Mesendoderm (in vitro differentiated cells): ENCODE measurements around the gene SIDT2.
"Not testable (repeated sequence)": the region's sequence is repeated elsewhere in the genome, so short reads cannot be mapped to it uniquely, and the experiment has no call there.

Experiments used
- DNase-seq: peaks from one replicate; pipeline ENCODE4 v3.0.0; 2013
- H2AK5ac ChIP-seq: 2 replicates; pipeline ENCODE4 v1.6.1; 2013; ENCODE audit warnings: low read length, inconsistent platforms
- H2BK120ac ChIP-seq: 2 replicates; pipeline ENCODE4 v1.6.1; 2013; ENCODE audit warnings: low read depth, mild to moderate bottlenecking, low read length, moderate library complexity, mixed read lengths
- H2BK15ac ChIP-seq: replicated peaks from 2 replicates; pipeline ENCODE4 v1.6.1; 2013; ENCODE audit warnings: low read depth, mild to moderate bottlenecking, moderate library complexity
- H2BK5ac ChIP-seq: 2 replicates; pipeline ENCODE4 v1.6.1; 2013; ENCODE audit warnings: low read length, inconsistent platforms
- H3K18ac ChIP-seq: 2 replicates; pipeline ENCODE4 v1.6.1; 2013; ENCODE audit warnings: mild to moderate bottlenecking, low read length, mixed read lengths
- H3K23ac ChIP-seq: one replicate; pipeline ENCODE4 v1.6.1; 2013; ENCODE audit warnings: low read length
- H3K27ac ChIP-seq: 2 replicates; pipeline ENCODE4 v1.5.1; 2013; ENCODE audit warnings: low read depth, mild to moderate bottlenecking, inconsistent platforms, low read length, moderate library complexity
- H3K27me3 ChIP-seq: 2 replicates; pipeline ENCODE4 v1.6.1; 2013; ENCODE audit warnings: low read length, control low read depth, mild to moderate bottlenecking, inconsistent platforms; ENCODE audit not compliant: insufficient read depth, poor library complexity
- H3K36me3 ChIP-seq: 2 replicates; pipeline ENCODE4 v1.6.1; 2013; ENCODE audit warnings: low read length, inconsistent platforms; ENCODE audit not compliant: control insufficient read depth, insufficient read depth
- H3K4ac ChIP-seq: one replicate; pipeline ENCODE4 v1.6.1; 2013; ENCODE audit warnings: low read depth, mild to moderate bottlenecking, low read length, moderate library complexity
- H3K4me1 ChIP-seq: 2 replicates; pipeline ENCODE4 v1.6.1; 2013; ENCODE audit warnings: low read depth, low read length, inconsistent platforms; ENCODE audit not compliant: control insufficient read depth
- H3K4me2 ChIP-seq: 2 replicates; pipeline ENCODE4 v1.6.1; 2013; ENCODE audit warnings: low read length
- H3K4me3 ChIP-seq: 2 replicates; pipeline ENCODE4 v1.5.1; 2013; ENCODE audit warnings: mild to moderate bottlenecking, low read length
- H3K56ac ChIP-seq: one replicate; pipeline ENCODE4 v1.6.1; 2013; ENCODE audit warnings: low read length
- H3K79me1 ChIP-seq: 2 replicates; pipeline ENCODE4 v1.6.1; 2013; ENCODE audit warnings: low read length, inconsistent platforms
- H3K79me2 ChIP-seq: 2 replicates; pipeline ENCODE4 v1.6.1; 2013; ENCODE audit warnings: mild to moderate bottlenecking, low read length; ENCODE audit not compliant: control insufficient read depth, insufficient read depth
- H3K9ac ChIP-seq: 2 replicates; pipeline ENCODE4 v1.6.1; 2013; ENCODE audit warnings: low read length, inconsistent platforms
- H4K5ac ChIP-seq: one replicate; pipeline ENCODE4 v1.6.1; 2013; ENCODE audit warnings: low read length
- H4K8ac ChIP-seq: one replicate; pipeline ENCODE4 v1.6.1; 2013; ENCODE audit warnings: low read depth, mild to moderate bottlenecking, control low read depth, low read length, moderate library complexity
- WGBS: extraction: QIAGEN DNeasy Blood & Tissue Kit; methylation state at CpG from one replicate; pipeline ENCODE4 v1.1.7; 2013; ENCODE audit warnings: low lambda C conversion rate, missing lambda C conversion rate; ENCODE audit not compliant: insufficient coverage; ENCODE audit errors: extremely low coverage; 5-methylcytosine and 5-hydroxymethylcytosine counted together

The SIDT2 gene

GRCh38 chr11:117209351-117210125, 31.0 kb downstream of the SIDT2 start:
- H2AK5ac ChIP-seq, H2BK15ac ChIP-seq, H2BK5ac ChIP-seq, H4K8ac ChIP-seq, H3K4me3 ChIP-seq, H3K27me3 ChIP-seq, H3K4ac ChIP-seq, H3K9ac ChIP-seq, H3K4me1 ChIP-seq, H4K5ac ChIP-seq, H3K23ac ChIP-seq, H3K79me2 ChIP-seq, H3K27ac ChIP-seq, H3K56ac ChIP-seq, H3K4me2 ChIP-seq, H3K36me3 ChIP-seq, H2BK120ac ChIP-seq, H3K18ac ChIP-seq, H3K79me1 ChIP-seq: not testable (repeated sequence)
- DNase-seq: peak; percentile 76
- no CpG with 5 or more reads among the region's 8 CpGs for WGBS

- H3K9ac ChIP-seq: no peak overlapping the region
- H3K23ac ChIP-seq: no peak overlapping the region
- no peak overlapping the region for H2AK5ac ChIP-seq
- H3K36me3 ChIP-seq: no peaks in the 10 kb centered on the region
- no peak overlapping the region for H4K8ac ChIP-seq
- no peak overlapping the region for H3K56ac ChIP-seq
- H3K27ac ChIP-seq: no peak overlapping the region
- H3K4me3 ChIP-seq: no peak overlapping the region
- H3K4ac ChIP-seq: no peak overlapping the region
- no peak overlapping the region for H3K18ac ChIP-seq
- no CpG with 5 or more reads among the region's 3 CpGs for WGBS
- no peak overlapping the region for H3K4me2 ChIP-seq
- H3K4me1 ChIP-seq: no peaks in the 10 kb centered on the region
- H2BK5ac ChIP-seq: no peak overlapping the region
- H3K79me1 ChIP-seq: no peaks in the 10 kb centered on the region
- peak; percentile 31 for DNase-seq
- no peak overlapping the region for H2BK120ac ChIP-seq
- no peaks in the 10 kb centered on the region for H3K79me2 ChIP-seq
- no peak overlapping the region for H4K5ac ChIP-seq
- H3K27me3 ChIP-seq: no peaks in the 10 kb centered on the region
- no peak overlapping the region for H2BK15ac ChIP-seq
Observed at GRCh38 chr11:117210620-117211019, 32.1 kb downstream of the SIDT2 start.

DNA sequence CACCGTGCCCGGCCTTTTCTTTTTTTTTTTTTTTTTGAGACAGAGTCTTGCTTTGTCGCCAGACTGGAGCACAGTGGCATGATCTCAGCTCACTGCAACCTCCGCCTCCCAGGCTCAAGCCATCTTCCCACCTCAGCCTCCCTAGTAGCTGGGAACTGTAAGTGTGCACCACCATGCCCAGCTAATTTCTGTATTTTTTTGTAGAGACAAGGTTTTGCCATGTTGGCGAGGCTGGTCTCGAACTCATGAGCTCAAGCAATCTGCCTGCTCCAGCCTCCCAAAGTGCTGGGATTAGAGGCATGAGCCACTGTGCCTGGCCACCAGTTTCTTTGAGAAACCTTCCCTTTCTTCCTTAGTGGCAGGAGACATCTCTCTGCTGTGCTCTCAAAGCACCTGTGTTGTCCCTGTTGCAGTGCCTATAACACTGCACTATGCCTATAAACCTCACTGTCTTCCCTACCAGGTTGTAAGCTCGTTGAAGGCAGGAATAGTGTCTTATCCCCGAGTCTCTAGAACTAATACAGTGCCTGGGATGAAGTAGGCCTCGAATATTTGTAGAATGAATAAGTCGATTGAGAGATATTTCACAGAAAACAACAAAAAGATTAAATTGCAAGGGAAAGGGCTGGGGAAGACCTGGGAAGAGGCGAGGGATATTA, 34.3 kb downstream of the SIDT2 start:
- H3K4me1 ChIP-seq: no peaks in the 10 kb centered on the region
- DNase-seq: no peak
- H3K9ac ChIP-seq: no peak overlapping the region
- H3K4me2 ChIP-seq: no peak overlapping the region
- no peak overlapping the region for H4K8ac ChIP-seq
- no peaks in the 10 kb centered on the region for H3K36me3 ChIP-seq
- no peak overlapping the region for H2BK5ac ChIP-seq
- H3K4me3 ChIP-seq: no peak overlapping the region
- H3K79me2 ChIP-seq: no peaks in the 10 kb centered on the region
- H3K27ac ChIP-seq: no peak overlapping the region
- no peaks in the 10 kb centered on the region for H3K27me3 ChIP-seq
- H2BK120ac ChIP-seq: no peak overlapping the region
- no peak overlapping the region for H2BK15ac ChIP-seq
- no peaks in the 10 kb centered on the region for H3K79me1 ChIP-seq
- H3K4ac ChIP-seq: no peak overlapping the region
- H3K18ac ChIP-seq: no peak overlapping the region
- H2AK5ac ChIP-seq: no peak overlapping the region
- H3K23ac ChIP-seq: no peak overlapping the region
- no CpG with 5 or more reads among the region's 11 CpGs for WGBS
- no peak overlapping the region for H4K5ac ChIP-seq
- no peak overlapping the region for H3K56ac ChIP-seq

- Histone ChIP-seq H2AK5ac (no peak overlapping the region), H2BK120ac (no peak overlapping the region), H4K8ac (no peak overlapping the region), H3K79me2 (no peaks in the 10 kb centered on the region), H3K18ac (no peak overlapping the region), H3K79me1 (no peaks in the 10 kb centered on the region), H3K9ac (no peak overlapping the region), H3K27ac (no peak overlapping the region), H4K5ac (no peak overlapping the region), H3K23ac (no peak overlapping the region), H3K56ac (no peak overlapping the region), H3K4me3 (no peak overlapping the region), H3K4me2 (no peak overlapping the region), H3K4me1 (no peaks in the 10 kb centered on the region), H2BK5ac (no peak overlapping the region), H3K36me3 (peaks cover 5% of the 10 kb centered on the region), H2BK15ac (no peak overlapping the region), H3K4ac (no peak overlapping the region), H3K27me3 (no peaks in the 10 kb centered on the region)
- no peak for DNase-seq
- WGBS: no CpG with 5 or more reads among the region's 7 CpGs
Observed at GRCh38 chr11:117214404-117215110, 36.0 kb downstream of the SIDT2 start.

DNA sequence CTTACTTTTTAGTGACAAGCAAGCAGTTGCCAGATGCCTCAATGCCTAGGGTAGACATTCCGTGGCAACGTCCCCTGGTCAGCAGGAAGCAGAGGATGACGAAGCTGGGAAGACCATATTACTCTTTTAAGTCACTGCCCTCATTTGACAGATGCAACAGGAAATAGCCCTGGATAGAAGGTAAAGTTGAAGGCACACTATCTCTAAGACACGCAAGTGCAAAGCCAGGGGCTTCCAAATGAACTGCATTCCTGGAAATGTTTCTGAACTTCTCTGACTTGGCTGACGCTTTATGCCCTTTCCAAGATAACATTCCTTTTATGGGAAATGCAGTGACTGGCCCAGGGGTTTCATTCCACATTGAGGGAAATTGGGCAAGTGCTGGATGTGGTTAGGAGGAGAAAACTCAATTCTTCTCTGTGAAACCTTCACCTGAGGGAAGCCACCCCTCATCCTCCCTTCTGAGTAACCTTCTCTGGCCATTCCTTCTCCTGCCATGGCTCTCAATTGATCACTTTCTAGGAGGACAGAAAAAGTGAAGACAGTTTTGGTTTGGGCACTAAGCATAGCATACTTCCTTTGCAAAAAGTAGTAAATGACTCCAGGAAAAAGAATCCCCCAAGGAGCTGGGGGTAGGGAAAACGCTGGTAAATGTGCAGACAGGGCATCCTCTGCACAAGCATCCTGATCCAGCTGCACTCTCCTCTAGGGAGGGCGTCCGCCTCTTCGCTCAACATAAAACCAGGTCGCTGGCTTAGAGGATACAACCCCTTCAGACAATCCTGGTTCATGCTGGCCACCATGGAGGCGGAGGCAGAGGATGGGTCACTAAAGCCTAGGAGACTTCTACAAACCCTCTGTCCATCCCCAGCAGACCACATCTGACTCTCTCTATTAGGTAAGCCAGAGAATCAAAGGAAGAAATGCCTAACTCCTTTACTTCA, 38.9 kb downstream of the SIDT2 start:
- peak; percentile 40 for DNase-seq
- H3K4me3 ChIP-seq: no peak overlapping the region
- H3K79me2 ChIP-seq: no peaks in the 10 kb centered on the region
- no peak overlapping the region for H4K8ac ChIP-seq
- H3K27me3 ChIP-seq: no peaks in the 10 kb centered on the region
- WGBS: no CpG with 5 or more reads among the region's 11 CpGs
- no peak overlapping the region for H2BK120ac ChIP-seq
- H3K79me1 ChIP-seq: no peaks in the 10 kb centered on the region
- no peak overlapping the region for H3K18ac ChIP-seq
- H2BK15ac ChIP-seq: no peak overlapping the region
- H3K36me3 ChIP-seq: peaks cover 9% of the 10 kb centered on the region
- H3K4ac ChIP-seq: no peak overlapping the region
- no peak overlapping the region for H4K5ac ChIP-seq
- H3K56ac ChIP-seq: no peak overlapping the region
- no peak overlapping the region for H3K4me2 ChIP-seq
- no peaks in the 10 kb centered on the region for H3K4me1 ChIP-seq
- no peak overlapping the region for H3K23ac ChIP-seq
- no peak overlapping the region for H2AK5ac ChIP-seq
- no peak overlapping the region for H3K27ac ChIP-seq
- no peak overlapping the region for H2BK5ac ChIP-seq
- no peak overlapping the region for H3K9ac ChIP-seq
